Measurements from ENCODE around the gene BTD.
"Not testable (repeated sequence)": the region's sequence is repeated elsewhere in the genome, so short reads cannot be mapped to it uniquely, and the experiment has no call there.

Gene BTD

GRCh38 chr3:15604584-15604983 is 3.0 kb downstream of the BTD start:
- DNase-seq = not testable (repeated sequence)

DNA sequence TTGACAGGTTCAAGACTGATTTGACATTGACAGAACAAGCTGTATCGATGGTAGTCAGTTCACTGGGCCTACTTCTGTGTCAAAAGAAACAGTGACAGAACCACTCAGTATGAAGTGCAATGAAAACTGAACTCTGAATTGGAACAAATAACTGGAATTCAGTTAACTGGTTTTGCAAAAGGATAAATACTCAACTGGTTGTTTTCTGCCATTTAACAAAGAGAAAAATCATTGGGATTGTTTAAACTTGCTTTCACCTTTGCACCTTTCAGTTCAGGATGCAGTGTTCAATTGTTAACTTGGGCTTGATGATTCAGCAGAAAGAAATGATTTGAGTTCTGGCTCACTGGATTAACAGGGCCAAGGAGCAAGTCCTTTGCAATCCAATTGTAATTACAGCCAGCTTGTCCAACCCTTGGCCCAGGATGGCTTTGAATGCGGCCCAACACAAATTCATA is 4.9 kb downstream of the BTD start:
- no peak for DNase-seq

GRCh38 chr3:15610082-15610759 is 8.7 kb downstream of the BTD start:
- peak; percentile 29 for DNase-seq

GRCh38 chr3:15611018-15611417 is 9.5 kb downstream of the BTD start:
- DNase-seq = no peak

DNA sequence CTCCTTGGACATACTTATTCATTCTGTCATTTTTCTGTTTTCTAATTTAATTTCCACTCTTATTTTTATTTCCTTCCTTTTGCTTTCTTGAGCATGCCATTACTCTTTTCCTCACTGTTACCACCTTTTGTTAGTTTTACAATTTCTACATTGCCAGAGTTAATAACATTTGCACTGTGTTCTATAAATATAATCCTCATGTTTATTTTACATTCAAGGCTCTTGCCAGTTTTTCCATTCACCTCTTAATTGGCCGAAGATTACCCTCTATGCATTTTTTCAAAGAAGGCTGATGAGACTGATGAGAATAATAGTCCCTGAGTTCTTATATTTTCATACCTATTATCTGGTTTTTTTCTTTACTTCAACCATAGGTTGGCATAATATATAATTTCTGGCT is 10.5 kb downstream of the BTD start:
- no peak for DNase-seq

- DNase-seq = no peak
Observed at GRCh38 chr3:15614958-15615357, 13.4 kb downstream of the BTD start.

GRCh38 chr3:15616053-15616452 is 14.5 kb downstream of the BTD start:
- no peak for DNase-seq

DNA sequence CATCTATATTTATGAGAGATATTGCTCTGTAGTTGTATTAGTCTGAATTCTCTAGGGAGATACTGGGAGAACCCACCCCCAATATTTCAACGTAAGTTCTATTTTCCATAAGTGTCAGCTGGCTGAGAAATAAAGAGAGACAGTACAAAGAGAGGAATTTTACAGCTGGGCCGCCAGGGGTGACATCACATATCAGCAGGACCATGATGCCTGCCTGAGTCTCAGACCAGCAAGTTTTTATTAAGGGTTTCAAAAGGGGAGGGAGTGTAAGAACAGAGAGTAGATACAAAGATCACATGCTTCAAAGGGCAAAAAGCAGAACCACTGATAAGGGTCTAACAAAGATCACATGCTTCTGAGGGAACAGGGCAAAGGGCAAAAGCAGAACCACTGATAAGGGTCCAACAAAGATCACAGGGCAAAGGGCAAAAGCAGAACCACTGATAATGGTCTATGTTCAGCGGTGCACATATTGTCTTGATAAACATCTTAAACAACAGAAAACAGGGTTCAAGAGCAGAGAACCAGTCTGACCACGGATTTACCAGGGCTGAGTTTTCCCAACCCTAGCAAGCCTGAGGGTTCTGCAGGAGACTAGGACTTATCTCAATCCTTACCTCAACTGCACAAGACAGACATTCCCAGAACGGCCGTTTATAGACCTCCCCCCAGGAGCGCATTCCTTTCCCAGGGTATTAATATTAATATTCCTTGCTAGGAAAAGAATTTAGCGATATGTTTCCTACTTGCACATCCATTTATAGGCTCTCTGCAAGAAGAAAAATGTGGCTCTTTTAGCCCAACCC is 18.3 kb downstream of the BTD start:
- DNase-seq = not testable (repeated sequence)

DNA sequence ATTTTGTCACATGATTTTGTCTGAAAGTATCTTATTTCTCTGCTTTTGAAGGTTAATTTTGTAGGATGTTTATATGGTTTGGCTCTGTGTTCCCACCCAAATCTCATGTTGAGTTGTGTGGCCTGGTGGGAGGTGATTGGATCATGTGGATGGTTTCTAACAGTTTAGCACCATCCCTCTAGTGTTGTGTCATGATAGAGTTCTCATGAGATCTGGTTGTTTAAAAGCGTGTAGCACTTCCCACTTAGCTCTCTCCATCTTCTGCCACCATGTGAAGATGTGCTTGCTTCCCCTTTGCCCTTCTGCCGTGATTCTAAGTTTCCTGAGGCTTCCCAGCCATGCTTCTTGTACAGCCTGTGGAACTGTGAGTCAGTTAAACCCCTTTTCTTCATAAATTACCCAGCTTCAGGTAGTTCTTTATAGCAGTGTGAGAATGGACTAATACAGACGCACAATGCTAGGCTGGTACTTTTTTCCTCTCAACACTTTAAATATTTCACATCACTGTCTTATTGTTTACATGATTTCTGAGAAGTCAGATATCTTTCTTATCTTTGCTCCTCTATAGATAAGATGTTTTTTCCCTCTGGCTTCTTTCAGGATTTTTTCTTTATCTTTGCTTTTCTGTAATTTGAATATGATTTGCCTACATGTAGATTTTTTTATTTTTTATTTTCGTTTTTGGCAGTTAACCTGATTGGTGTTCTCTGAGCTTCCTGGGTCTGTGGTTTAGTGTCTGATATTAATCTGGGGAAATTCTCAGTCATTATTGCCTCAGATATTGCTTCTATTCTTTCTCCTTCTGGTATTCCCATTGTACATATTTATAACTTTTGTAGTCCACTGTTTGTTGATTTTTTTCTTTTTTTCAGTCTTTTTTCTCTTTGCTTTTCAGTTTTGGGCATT is 22.2 kb downstream of the BTD start:
- DNase-seq = no peak

DNA sequence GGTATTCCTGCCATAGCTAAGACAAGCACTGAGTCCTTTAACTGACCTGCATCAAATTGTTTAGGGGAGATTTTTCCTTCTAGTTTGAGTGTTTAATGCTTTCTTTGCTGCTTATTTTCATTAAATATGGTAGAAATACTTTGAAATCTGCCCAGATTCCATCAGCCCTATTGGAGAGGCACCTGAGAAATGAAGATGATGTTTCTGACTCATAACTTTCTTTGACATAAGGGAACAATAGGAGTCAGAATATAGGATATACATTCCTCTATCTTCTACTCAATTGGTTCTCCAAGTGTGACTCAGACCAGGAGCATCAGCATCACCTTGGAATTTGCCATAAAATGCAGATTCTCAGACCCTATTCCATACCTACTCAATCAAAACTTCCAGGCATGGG is 27.4 kb downstream of the BTD start:
- DNase-seq = no peak

GRCh38 chr3:15629860-15630597 is 28.5 kb downstream of the BTD start:
- peak; percentile 84 for DNase-seq

DNA sequence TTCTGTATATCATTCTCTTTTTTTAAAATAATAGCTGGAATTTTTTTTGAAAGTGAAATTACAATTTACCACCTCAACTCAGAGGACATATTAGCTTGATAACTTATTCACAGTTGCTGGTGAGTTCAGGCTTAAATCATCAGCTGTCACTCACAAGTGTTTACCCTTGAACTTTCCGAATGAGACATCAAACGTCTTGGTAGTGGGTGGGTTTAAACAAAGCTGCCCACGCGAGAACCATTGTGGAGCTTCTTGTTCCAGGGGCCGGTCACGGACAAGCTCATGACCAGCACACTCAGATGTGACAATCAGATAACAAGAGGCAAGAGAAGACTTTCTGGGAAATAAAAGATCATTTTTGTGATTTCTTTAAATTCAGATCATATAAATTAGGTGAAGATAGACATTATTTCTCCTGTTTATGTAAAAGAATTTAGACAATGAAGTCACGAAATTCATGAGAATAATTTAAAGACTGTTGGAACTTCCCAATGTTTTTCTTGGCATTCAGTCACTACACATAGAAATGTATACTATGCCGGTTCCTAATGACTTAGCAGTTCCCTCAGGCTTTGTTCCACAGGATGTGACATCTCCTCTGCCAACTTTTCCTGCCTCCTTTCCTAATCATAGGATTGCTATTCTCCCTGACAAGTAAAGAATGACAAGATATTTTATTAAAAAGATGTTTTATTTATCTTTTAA is 29.3 kb downstream of the BTD start:
- DNase-seq = peak; percentile 88

- DNase-seq = no peak
Observed at GRCh38 chr3:15631426-15632211, 30.1 kb downstream of the BTD start.

- no peak for DNase-seq
Observed at GRCh38 chr3:15632212-15632580, 30.7 kb downstream of the BTD start.

DNA sequence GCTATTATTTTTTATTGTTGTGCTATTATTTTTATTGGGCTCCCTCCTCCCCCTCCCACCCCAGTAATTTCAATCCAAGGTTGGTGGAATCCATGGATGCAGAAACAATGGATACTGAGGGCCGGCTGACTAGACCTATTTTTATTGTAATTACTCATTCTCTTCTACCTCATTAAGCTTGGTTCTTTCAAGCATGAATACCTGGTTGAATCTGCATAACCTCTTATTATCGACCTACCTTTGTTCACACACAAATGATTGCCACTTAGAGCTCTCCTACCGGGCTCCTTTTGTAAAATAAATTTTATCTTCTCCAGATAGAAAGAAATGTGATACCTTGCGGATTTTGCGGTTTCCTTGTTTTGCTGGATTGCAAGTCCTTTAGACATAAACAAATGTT is 31.6 kb downstream of the BTD start:
- DNase-seq = no peak

DNA sequence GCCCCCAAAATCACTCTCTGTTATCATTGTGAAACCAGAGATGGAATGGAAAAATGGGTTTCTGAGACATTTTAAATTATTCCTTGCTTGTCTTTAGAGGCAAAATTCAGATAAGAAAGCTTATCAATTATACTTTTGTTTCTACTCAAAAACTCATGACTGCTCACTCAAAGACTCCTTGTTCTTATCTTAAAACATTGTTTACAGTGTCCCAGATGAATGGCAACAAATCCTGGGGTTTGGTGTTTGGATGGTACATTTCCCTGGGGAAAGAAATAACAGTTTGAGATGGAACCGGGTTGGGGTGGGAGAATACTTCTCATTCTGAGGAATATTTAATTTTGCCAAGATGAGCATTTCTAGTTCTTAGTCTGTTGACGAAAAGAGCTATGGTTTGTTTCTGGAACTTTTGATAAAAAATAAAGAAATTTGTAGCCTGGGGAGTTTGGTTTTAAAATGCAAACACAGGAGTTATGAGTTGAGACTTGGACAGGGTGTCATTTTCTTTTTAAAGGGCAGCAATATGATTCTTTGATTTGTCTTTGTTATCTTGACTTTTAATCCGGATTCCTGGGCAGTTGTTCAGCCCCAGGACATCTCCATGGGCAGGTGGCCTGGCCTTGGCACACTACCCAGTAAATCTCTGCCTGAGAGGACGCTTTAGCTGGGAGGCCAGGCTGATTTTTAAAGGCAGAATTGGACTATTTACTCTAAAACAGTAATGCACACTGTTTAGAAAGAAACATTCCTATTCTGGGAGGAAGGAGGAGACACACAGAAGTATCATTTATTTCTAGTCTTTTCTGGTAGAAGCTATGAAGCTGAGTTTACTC is 32.4 kb downstream of the BTD start:
- no peak for DNase-seq

GRCh38 chr3:15634671-15635070 is 33.1 kb downstream of the BTD start:
- DNase-seq = no peak

- peak; percentile 96 for DNase-seq
Observed at GRCh38 chr3:15635121-15635661, 33.6 kb downstream of the BTD start.

- peak; percentile 93 for DNase-seq
Observed at GRCh38 chr3:15636028-15636709, 34.6 kb downstream of the BTD start.

Data from fibroblast of skin of abdomen (primary cell).